ENCODE data around the gene EMX1. TPM values are rescaled to one million over a fixed set of nuclear protein-coding genes. Genes with fewer than 3 reads are reported as not detected.

The EMX1 gene
- polyA plus RNA-seq, 1 donor = 0.22 TPM

GRCh38 chr2:72934683-72935610 is 17.6 kb downstream of the EMX1 start:
- Histone ChIP-seq H3K4me1 (ENCODE audit: control insufficient read depth, insufficient read depth, low read length) (peaks cover 35% of the 10 kb centered on the region), H3K36me3 (ENCODE audit: control insufficient read depth, insufficient read depth, low read length) (peaks cover 1% of the 10 kb centered on the region), H3K27me3 (ENCODE audit: control insufficient read depth, insufficient read depth, low read length) (peaks cover 10% of the 10 kb centered on the region), H3K27ac (ENCODE audit: low read length) (no peak overlapping the region), H3K4me3 (ENCODE audit: low read length) (no peak overlapping the region), H3K9me3 (ENCODE audit: control insufficient read depth, low read depth, low read length) (peaks cover 4% of the 10 kb centered on the region)
- peak in 1 of 2 donors; percentile 49 for DNase-seq
- no CpG with 5 or more reads among the region's 14 CpGs for WGBS (ENCODE audit: insufficient coverage, low lambda C conversion rate)

- Histone ChIP-seq H3K4me3 (ENCODE audit: low read length) (no peak overlapping the region), H3K27me3 (ENCODE audit: control insufficient read depth, insufficient read depth, low read length) (peaks cover 4% of the 10 kb centered on the region), H3K9me3 (ENCODE audit: control insufficient read depth, low read depth, low read length) (peaks cover 4% of the 10 kb centered on the region), H3K4me1 (ENCODE audit: control insufficient read depth, insufficient read depth, low read length) (peaks cover 35% of the 10 kb centered on the region), H3K27ac (ENCODE audit: low read length) (no peak overlapping the region), H3K36me3 (ENCODE audit: control insufficient read depth, insufficient read depth, low read length) (peaks cover 2% of the 10 kb centered on the region)
- no CpG with 5 or more reads among the region's 2 CpGs for WGBS (ENCODE audit: insufficient coverage, low lambda C conversion rate)
- DNase-seq = no peak
These were observed 18.3 kb downstream of the EMX1 start for GRCh38 chr2:72935611-72935957.

GRCh38 chr2:72936660-72937355 is 19.5 kb downstream of the EMX1 start:
- H3K27ac ChIP-seq (ENCODE audit: low read length) = no peak overlapping the region
- peaks cover 4% of the 10 kb centered on the region for H3K9me3 ChIP-seq (ENCODE audit: control insufficient read depth, low read depth, low read length)
- H3K36me3 ChIP-seq (ENCODE audit: control insufficient read depth, insufficient read depth, low read length) = peaks cover 2% of the 10 kb centered on the region
- DNase-seq = no peak
- no CpG with 5 or more reads among the region's 19 CpGs for WGBS (ENCODE audit: insufficient coverage, low lambda C conversion rate)
- H3K4me3 ChIP-seq (ENCODE audit: low read length) = no peak overlapping the region
- peaks cover 30% of the 10 kb centered on the region for H3K4me1 ChIP-seq (ENCODE audit: control insufficient read depth, insufficient read depth, low read length)
- H3K27me3 ChIP-seq (ENCODE audit: control insufficient read depth, insufficient read depth, low read length) = no peaks in the 10 kb centered on the region

GRCh38 chr2:72937356-72937669 is 20.0 kb downstream of the EMX1 start:
- Histone ChIP-seq H3K9me3 (ENCODE audit: control insufficient read depth, low read depth, low read length) (peaks cover 4% of the 10 kb centered on the region), H3K27ac (ENCODE audit: low read length) (no peak overlapping the region), H3K27me3 (ENCODE audit: control insufficient read depth, insufficient read depth, low read length) (no peaks in the 10 kb centered on the region), H3K36me3 (ENCODE audit: control insufficient read depth, insufficient read depth, low read length) (peaks cover 2% of the 10 kb centered on the region), H3K4me1 (ENCODE audit: control insufficient read depth, insufficient read depth, low read length) (peaks cover 25% of the 10 kb centered on the region), H3K4me3 (ENCODE audit: low read length) (no peak overlapping the region)
- WGBS (ENCODE audit: insufficient coverage, low lambda C conversion rate) = no CpG with 5 or more reads among the region's 15 CpGs
- DNase-seq = no peak

GRCh38 chr2:72938455-72938854 is 21.1 kb downstream of the EMX1 start:
- no peak overlapping the region for H3K27ac ChIP-seq (ENCODE audit: low read length)
- peaks cover 4% of the 10 kb centered on the region for H3K9me3 ChIP-seq (ENCODE audit: control insufficient read depth, low read depth, low read length)
- peaks cover 2% of the 10 kb centered on the region for H3K36me3 ChIP-seq (ENCODE audit: control insufficient read depth, insufficient read depth, low read length)
- WGBS (ENCODE audit: insufficient coverage, low lambda C conversion rate) = no CpG with 5 or more reads among the region's 5 CpGs
- DNase-seq = no peak
- peaks cover 14% of the 10 kb centered on the region for H3K4me1 ChIP-seq (ENCODE audit: control insufficient read depth, insufficient read depth, low read length)
- no peak overlapping the region for H3K4me3 ChIP-seq (ENCODE audit: low read length)
- H3K27me3 ChIP-seq (ENCODE audit: control insufficient read depth, insufficient read depth, low read length) = no peaks in the 10 kb centered on the region

- no CpG with 5 or more reads among the region's 6 CpGs for WGBS (ENCODE audit: insufficient coverage, low lambda C conversion rate)
- Histone ChIP-seq H3K4me1 (ENCODE audit: control insufficient read depth, insufficient read depth, low read length) (no peaks in the 10 kb centered on the region), H3K9me3 (ENCODE audit: control insufficient read depth, low read depth, low read length) (no peaks in the 10 kb centered on the region), H3K4me3 (ENCODE audit: low read length) (no peak overlapping the region), H3K27ac (ENCODE audit: low read length) (no peak overlapping the region), H3K27me3 (ENCODE audit: control insufficient read depth, insufficient read depth, low read length) (no peaks in the 10 kb centered on the region), H3K36me3 (ENCODE audit: control insufficient read depth, insufficient read depth, low read length) (peaks cover 3% of the 10 kb centered on the region)
- no peak for DNase-seq
These were observed 23.0 kb downstream of the EMX1 start for GRCh38 chr2:72940361-72940760.

- Histone ChIP-seq H3K27ac (ENCODE audit: low read length) (no peak overlapping the region), H3K4me1 (ENCODE audit: control insufficient read depth, insufficient read depth, low read length) (no peaks in the 10 kb centered on the region), H3K4me3 (ENCODE audit: low read length) (no peak overlapping the region), H3K36me3 (ENCODE audit: control insufficient read depth, insufficient read depth, low read length) (peaks cover 3% of the 10 kb centered on the region), H3K9me3 (ENCODE audit: control insufficient read depth, low read depth, low read length) (no peaks in the 10 kb centered on the region), H3K27me3 (ENCODE audit: control insufficient read depth, insufficient read depth, low read length) (no peaks in the 10 kb centered on the region)
- no CpG with 5 or more reads among the region's 6 CpGs for WGBS (ENCODE audit: insufficient coverage, low lambda C conversion rate)
- DNase-seq = no peak
These were observed 23.5 kb downstream of the EMX1 start for GRCh38 chr2:72940786-72941185.

- H3K27ac ChIP-seq (ENCODE audit: low read length) = no peak overlapping the region
- H3K36me3 ChIP-seq (ENCODE audit: control insufficient read depth, insufficient read depth, low read length) = peaks cover 3% of the 10 kb centered on the region
- no peaks in the 10 kb centered on the region for H3K4me1 ChIP-seq (ENCODE audit: control insufficient read depth, insufficient read depth, low read length)
- H3K9me3 ChIP-seq (ENCODE audit: control insufficient read depth, low read depth, low read length) = no peaks in the 10 kb centered on the region
- no peaks in the 10 kb centered on the region for H3K27me3 ChIP-seq (ENCODE audit: control insufficient read depth, insufficient read depth, low read length)
- no CpG with 5 or more reads among the region's 8 CpGs for WGBS (ENCODE audit: insufficient coverage, low lambda C conversion rate)
- no peak for DNase-seq
- H3K4me3 ChIP-seq (ENCODE audit: low read length) = no peak overlapping the region
These were observed 25.0 kb downstream of the EMX1 start for GRCh38 chr2:72942293-72942692.

GRCh38 chr2:72942881-72943418 is 25.6 kb downstream of the EMX1 start:
- WGBS (ENCODE audit: insufficient coverage, low lambda C conversion rate) = no CpG with 5 or more reads among the region's 8 CpGs
- Histone ChIP-seq H3K27ac (ENCODE audit: low read length) (no peak overlapping the region), H3K9me3 (ENCODE audit: control insufficient read depth, low read depth, low read length) (no peaks in the 10 kb centered on the region)

GRCh38 chr2:72943540-72944395 is 26.4 kb downstream of the EMX1 start:
- peaks cover 3% of the 10 kb centered on the region for H3K36me3 ChIP-seq (ENCODE audit: control insufficient read depth, insufficient read depth, low read length)
- DNase-seq = peak in 1 of 2 donors; percentile 33
- no peaks in the 10 kb centered on the region for H3K9me3 ChIP-seq (ENCODE audit: control insufficient read depth, low read depth, low read length)
- H3K27me3 ChIP-seq (ENCODE audit: control insufficient read depth, insufficient read depth, low read length) = no peaks in the 10 kb centered on the region
- WGBS (ENCODE audit: insufficient coverage, low lambda C conversion rate) = no CpG with 5 or more reads among the region's 7 CpGs
- H3K4me3 ChIP-seq (ENCODE audit: low read length) = no peak overlapping the region
- no peaks in the 10 kb centered on the region for H3K4me1 ChIP-seq (ENCODE audit: control insufficient read depth, insufficient read depth, low read length)
- no peak overlapping the region for H3K27ac ChIP-seq (ENCODE audit: low read length)

More at GRCh38 chr2:72942881-72943418, 25.6 kb downstream of the EMX1 start:
- no peaks in the 10 kb centered on the region for H3K27me3 ChIP-seq (ENCODE audit: control insufficient read depth, insufficient read depth, low read length)
- H3K4me1 ChIP-seq (ENCODE audit: control insufficient read depth, insufficient read depth, low read length) = no peaks in the 10 kb centered on the region
- peaks cover 3% of the 10 kb centered on the region for H3K36me3 ChIP-seq (ENCODE audit: control insufficient read depth, insufficient read depth, low read length)
- no peak overlapping the region for H3K4me3 ChIP-seq (ENCODE audit: low read length)
- no peak for DNase-seq
